HepG2 (cell line): Measurements from ENCODE around the gene SLC35B1. TPM values are rescaled to one million over a fixed set of nuclear protein-coding genes. Genes with fewer than 3 reads are reported as not detected.

Experiments used
- BRCA1 ChIP-seq: sonication (generic); formaldehyde crosslinking; IDR thresholded peaks from 2 replicates; pipeline ENCODE4 v1.4.0; 2020; ENCODE audit warnings: missing genetic modification reagents
- FUBP1 ChIP-seq: sonication (generic); formaldehyde crosslinking; IDR thresholded peaks from 2 replicates; pipeline ENCODE4 v1.5.1; 2020; ENCODE audit warnings: missing genetic modification reagents, mild to moderate bottlenecking, borderline replicate concordance
- IKZF1 ChIP-seq: fragments of 450-650 bp; IDR thresholded peaks from 2 replicates; pipeline ENCODE4 v1.7.1; 2016
- ISL2 ChIP-seq: sonication (generic); formaldehyde crosslinking; IDR thresholded peaks from 2 replicates; pipeline ENCODE4 v1.5.0; 2020; ENCODE audit warnings: missing genetic modification reagents
- MED1 ChIP-seq: sonication (generic); formaldehyde crosslinking; IDR thresholded peaks from 2 replicates; pipeline ENCODE4 v1.4.0; 2020; ENCODE audit warnings: missing genetic modification reagents
- MIER2 ChIP-seq: IDR thresholded peaks from 2 replicates; pipeline ENCODE4 v1.6.1; 2016; ENCODE audit warnings: missing biosample characterization, missing genetic modification reagents
- NFATC3 ChIP-seq: sonication (generic); formaldehyde crosslinking; IDR thresholded peaks from 2 replicates; pipeline ENCODE4 v1.5.1; 2020; ENCODE audit warnings: mild to moderate bottlenecking, missing genetic modification reagents
- PAX8 ChIP-seq: sonication (generic); formaldehyde crosslinking; IDR thresholded peaks from 2 replicates; pipeline ENCODE4 v1.8.0; 2022; ENCODE audit warnings: mild to moderate bottlenecking, missing genetic modification reagents, borderline replicate concordance
- PHF20 ChIP-seq: sonication (generic); formaldehyde crosslinking; IDR thresholded peaks from 2 replicates; pipeline ENCODE4 v1.5.0; 2020; ENCODE audit warnings: mild to moderate bottlenecking, missing genetic modification reagents
- POGK ChIP-seq: sonication (generic); formaldehyde crosslinking; conservative IDR thresholded peaks from 2 replicates; pipeline ENCODE4 v1.8.0; 2022; ENCODE audit warnings: mild to moderate bottlenecking, moderate library complexity, missing genetic modification reagents
- PRMT3 ChIP-seq: sonication (generic); formaldehyde crosslinking; IDR thresholded peaks from 2 replicates; pipeline ENCODE4 v1.8.1; 2022; ENCODE audit warnings: low read depth, mild to moderate bottlenecking, moderate library complexity, missing genetic modification reagents, borderline replicate concordance
- RBAK ChIP-seq: sonication (generic); formaldehyde crosslinking; IDR thresholded peaks from 2 replicates; pipeline ENCODE4 v1.5.1; 2020; ENCODE audit warnings: mild to moderate bottlenecking, missing genetic modification reagents
- RFX1 ChIP-seq: fragments of 450-650 bp; IDR thresholded peaks from 2 replicates; pipeline ENCODE4 v1.6.1; 2017
- TARDBP ChIP-seq: sonication (generic); formaldehyde crosslinking; IDR thresholded peaks from 2 replicates; pipeline ENCODE4 v1.8.0; 2022; ENCODE audit warnings: mild to moderate bottlenecking, missing genetic modification reagents
- TCF12 ChIP-seq, 2 experiments: fragments of 450-650 bp in 1 of 2; sonication (generic) in 1 of 2; formaldehyde crosslinking in 1 of 2; IDR thresholded peaks; 2 replicates each; pipeline versions ENCODE4 v1.6.1 to v1.8.0; 2017 to 2022; ENCODE audit warnings: antibody characterized with exemption in 1 of 2, mild to moderate bottlenecking in 1 of 2, missing genetic modification reagents in 1 of 2, moderate library complexity in 1 of 2
- ZBTB34 ChIP-seq: sonication (generic); formaldehyde crosslinking; IDR thresholded peaks from 2 replicates; pipeline ENCODE4 v1.8.0; 2022; ENCODE audit warnings: mild to moderate bottlenecking, missing genetic modification reagents
- ZNF264 ChIP-seq: sonication (generic); formaldehyde crosslinking; IDR thresholded peaks from 2 replicates; pipeline ENCODE4 v1.4.0; 2020; ENCODE audit warnings: missing genetic modification reagents
- ZNF44 ChIP-seq: sonication (generic); formaldehyde crosslinking; IDR thresholded peaks from 2 replicates; pipeline ENCODE4 v1.5.1; 2020; ENCODE audit warnings: mild to moderate bottlenecking, missing genetic modification reagents
- ZNF484 ChIP-seq: sonication (generic); formaldehyde crosslinking; IDR thresholded peaks from 2 replicates; pipeline ENCODE4 v1.5.1; 2020; ENCODE audit warnings: mild to moderate bottlenecking, low read depth, missing genetic modification reagents, borderline replicate concordance
- ZNF883 ChIP-seq: sonication (generic); formaldehyde crosslinking; IDR thresholded peaks from 2 replicates; pipeline ENCODE4 v1.5.1; 2020; ENCODE audit warnings: mild to moderate bottlenecking, missing genetic modification reagents; ENCODE audit errors: not compliant biosample characterization
- polyA plus RNA-seq, 8 experiments: library from polyadenylated mRNA; depleted of rRNA in 3 of 8; stranded (reverse) in 7 of 8; unstranded in 1 of 8; fragments of >200 nt; fragmentation: Illumina TruSeq in 4 of 8; extraction: Trizol in 4 of 8; gene quantifications; 2 replicates each; pipeline versions ENCODE4 v1.2.1 to v1.2.3, GENCODE V29; 2011 to 2016; ENCODE audit warnings: low read depth in 4 of 8, missing spikeins in 1 of 8, mixed read lengths in 1 of 8; ENCODE audit not compliant: insufficient read depth in 1 of 8
- total RNA-seq, 5 experiments: library from RNA; depleted of rRNA; stranded (reverse); fragments of >200 nt; fragmentation: Illumina TruSeq; extraction: Trizol; gene quantifications; 2 replicates each; pipeline ENCODE4 v1.2.3, GENCODE V29; 2016; ENCODE audit warnings: low read depth in 1 of 5
- TF ChIP-seq, protein P1 (sequence below): sonication (generic); formaldehyde crosslinking; IDR thresholded peaks from 2 replicates; pipeline ENCODE4; 2020; ENCODE audit warnings: missing genetic modification reagents, mild to moderate bottlenecking, borderline replicate concordance

SLC35B1 gene
- total and polyA plus RNA-seq, 2 of the 13 experiments (the other 11 are each of a cell fraction or from before 2014, with no cell fraction given): 99.6 to 113 TPM

GRCh38 chr17:49707608-49708514 lies at the start of gene SLC35B1 (continued):
- TF ChIP-seq FUBP1 (no peak), ZNF44 (CRISPR knock-in tag) (peak; percentile 91; the same call in 1 of the 2 replicates), IKZF1 (no peak), POGK (CRISPR knock-in tag) (no peak), ZBTB34 (no peak), TARDBP (peak; percentile 60; the same call in 1 of the 2 replicates), RFX1 (no peak), ZNF484 (CRISPR knock-in tag) (no peak), MIER2 (CRISPR knock-in tag) (no peak), MED1 (CRISPR knock-in tag) (peak; percentile 69), RBAK (CRISPR knock-in tag) (no peak), NFATC3 (CRISPR knock-in tag) (no peak), PAX8 (CRISPR knock-in tag) (no peak), BRCA1 (CRISPR knock-in tag) (no peak), ISL2 (CRISPR knock-in tag) (peak; percentile 81), ZNF264 (0 out of 2 replicates have a peak, but pooled peaks have one; percentile 26), PHF20 (peak; percentile 98), PRMT3 (CRISPR knock-in tag) (no peak), TCF12 (IDR thresholded peaks at IDR 0.05) (no peak), TCF12 (CRISPR knock-in tag; IDR thresholded peaks at IDR 0.05) (peak; percentile 69; the same call in 1 of the 2 replicates), ZNF883 (CRISPR knock-in tag) (peak; percentile 67)
- TF ChIP-seq, protein P1, sequence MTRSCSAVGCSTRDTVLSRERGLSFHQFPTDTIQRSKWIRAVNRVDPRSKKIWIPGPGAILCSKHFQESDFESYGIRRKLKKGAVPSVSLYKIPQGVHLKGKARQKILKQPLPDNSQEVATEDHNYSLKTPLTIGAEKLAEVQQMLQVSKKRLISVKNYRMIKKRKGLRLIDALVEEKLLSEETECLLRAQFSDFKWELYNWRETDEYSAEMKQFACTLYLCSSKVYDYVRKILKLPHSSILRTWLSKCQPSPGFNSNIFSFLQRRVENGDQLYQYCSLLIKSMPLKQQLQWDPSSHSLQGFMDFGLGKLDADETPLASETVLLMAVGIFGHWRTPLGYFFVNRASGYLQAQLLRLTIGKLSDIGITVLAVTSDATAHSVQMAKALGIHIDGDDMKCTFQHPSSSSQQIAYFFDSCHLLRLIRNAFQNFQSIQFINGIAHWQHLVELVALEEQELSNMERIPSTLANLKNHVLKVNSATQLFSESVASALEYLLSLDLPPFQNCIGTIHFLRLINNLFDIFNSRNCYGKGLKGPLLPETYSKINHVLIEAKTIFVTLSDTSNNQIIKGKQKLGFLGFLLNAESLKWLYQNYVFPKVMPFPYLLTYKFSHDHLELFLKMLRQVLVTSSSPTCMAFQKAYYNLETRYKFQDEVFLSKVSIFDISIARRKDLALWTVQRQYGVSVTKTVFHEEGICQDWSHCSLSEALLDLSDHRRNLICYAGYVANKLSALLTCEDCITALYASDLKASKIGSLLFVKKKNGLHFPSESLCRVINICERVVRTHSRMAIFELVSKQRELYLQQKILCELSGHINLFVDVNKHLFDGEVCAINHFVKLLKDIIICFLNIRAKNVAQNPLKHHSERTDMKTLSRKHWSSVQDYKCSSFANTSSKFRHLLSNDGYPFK (CRISPR knock-in tag): peak; percentile 92
